ENCODE results near the gene DNER. TPM values are rescaled to one million over a fixed set of nuclear protein-coding genes. Genes with fewer than 3 reads are reported as not detected.

DNER gene
- total RNA-seq, 1 donor from 2014 or later, result 1.2 TPM

DNA sequence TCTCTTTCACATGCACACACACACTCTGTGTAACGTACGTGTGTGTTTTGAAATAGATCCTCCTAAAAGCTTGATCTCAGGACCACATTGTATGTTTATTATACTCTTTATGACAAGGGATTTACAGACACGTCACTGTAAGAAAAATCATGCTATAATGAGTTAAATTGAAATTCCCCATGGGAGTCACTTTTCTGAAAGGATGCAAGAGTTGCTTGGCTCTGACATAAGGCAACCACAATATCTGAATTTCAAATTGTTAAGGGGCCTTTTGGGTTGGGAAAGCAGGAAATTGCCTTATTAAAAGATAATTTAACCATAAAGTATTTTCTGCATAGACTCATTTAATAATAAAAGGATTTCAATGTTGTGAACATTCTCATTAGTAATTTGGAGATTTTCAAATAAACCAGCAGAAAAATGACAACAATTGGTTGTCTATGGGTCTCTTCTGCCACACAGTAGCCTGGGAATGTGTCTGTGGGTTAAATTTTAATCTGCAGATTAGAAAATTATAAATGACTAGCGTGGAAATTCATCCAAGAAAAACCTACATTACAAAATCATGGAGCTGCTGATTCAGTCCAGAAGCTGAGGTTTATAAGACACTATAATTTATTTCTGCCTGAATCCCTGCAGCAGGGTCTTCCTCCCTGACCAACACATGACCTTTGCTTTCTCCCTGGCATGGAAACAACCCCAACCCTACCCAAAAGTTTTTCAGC is 367.4 kb downstream of the DNER start:
- Histone ChIP-seq H3K9me3 (no peaks in the 10 kb centered on the region), H3K27ac (no peak overlapping the region), H3K4me1 (no peaks in the 10 kb centered on the region), H3K36me3 (no peaks in the 10 kb centered on the region), H3K4me3 (no peak overlapping the region), H3K27me3 (ENCODE audit: low read depth) (no peaks in the 10 kb centered on the region)
- ATAC-seq (no peak), DNase-seq (no peak)
- TF ChIP-seq CTCF (IDR thresholded peaks at IDR 0.05), result no peak
- intact Hi-C loops (cut with DNase I), result no loop called here

DNA sequence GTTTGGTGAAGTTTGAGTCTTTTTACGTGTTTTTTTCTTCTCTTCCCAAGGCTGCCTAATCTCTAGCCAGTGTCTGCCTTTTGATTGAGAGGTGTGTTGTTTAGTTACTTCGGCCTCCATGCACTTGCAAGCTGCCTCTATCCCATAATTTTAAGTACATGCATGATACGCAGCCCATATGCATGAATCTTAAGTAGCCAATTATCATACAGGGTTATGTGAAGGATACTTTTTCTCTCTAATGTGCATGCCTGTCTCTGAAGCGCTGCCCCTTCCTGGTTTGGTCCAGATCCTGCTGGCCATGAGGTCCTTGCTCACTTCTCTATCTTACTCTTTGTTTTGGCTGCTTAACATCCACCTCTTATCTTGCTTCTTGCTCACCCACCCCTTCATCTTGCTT is 369.4 kb downstream of the DNER start:
- H3K9me3 ChIP-seq, result no peaks in the 10 kb centered on the region
- no peak overlapping the region for H3K4me3 ChIP-seq
- H3K27me3 ChIP-seq (ENCODE audit: low read depth), result no peaks in the 10 kb centered on the region
- no peaks in the 10 kb centered on the region for H3K4me1 ChIP-seq
- ATAC-seq, result no peak
- no peak for DNase-seq
- no peaks in the 10 kb centered on the region for H3K36me3 ChIP-seq
- no peak for TF ChIP-seq CTCF (IDR thresholded peaks at IDR 0.05)
- H3K27ac ChIP-seq, result no peak overlapping the region
- intact Hi-C loops (cut with DNase I), result no loop called here

- no peak for TF ChIP-seq CTCF (IDR thresholded peaks at IDR 0.05)
These were observed 370.2 kb downstream of the DNER start for GRCh38 chr2:229344151-229344551.

GRCh38 chr2:229343661-229344060 is 370.7 kb downstream of the DNER start:
- ATAC-seq (no peak), DNase-seq (no peak)
- Histone ChIP-seq H3K9me3 (no peaks in the 10 kb centered on the region), H3K27me3 (ENCODE audit: low read depth) (no peaks in the 10 kb centered on the region), H3K27ac (no peak overlapping the region), H3K4me1 (no peaks in the 10 kb centered on the region), H3K4me3 (no peak overlapping the region), H3K36me3 (no peaks in the 10 kb centered on the region)
- TF ChIP-seq CTCF (IDR thresholded peaks at IDR 0.05), result no peak
- intact Hi-C loops (cut with DNase I), result no loop called here

More at GRCh38 chr2:229344151-229344551, 370.2 kb downstream of the DNER start:
- no peaks in the 10 kb centered on the region for H3K4me1 ChIP-seq
- no peak overlapping the region for H3K27ac ChIP-seq
- ATAC-seq (no peak), DNase-seq (no peak)
- H3K4me3 ChIP-seq, result no peak overlapping the region
- H3K9me3 ChIP-seq, result no peaks in the 10 kb centered on the region
- intact Hi-C loops (cut with DNase I), result no loop called here
- no peaks in the 10 kb centered on the region for H3K27me3 ChIP-seq (ENCODE audit: low read depth)
- H3K36me3 ChIP-seq, result no peaks in the 10 kb centered on the region

DNA sequence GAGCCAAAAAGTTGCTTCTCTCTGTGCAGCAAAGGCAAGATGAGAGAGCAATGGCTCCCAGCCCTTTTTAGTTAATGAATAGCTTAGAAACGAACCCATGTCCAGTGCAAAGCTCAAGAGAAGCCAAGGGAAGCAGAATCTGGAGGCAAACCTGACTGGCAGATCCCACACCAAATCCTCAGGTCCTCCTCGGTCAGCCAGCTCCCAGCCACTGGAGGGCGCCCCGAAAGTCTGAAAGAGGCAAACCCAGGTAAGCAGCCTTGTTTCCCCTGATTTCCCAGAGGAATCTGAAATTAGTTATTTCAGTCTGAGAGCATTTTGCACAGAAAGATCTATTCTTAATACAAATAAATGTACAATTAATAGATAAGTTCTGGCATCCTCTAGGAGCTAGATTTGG is 372.0 kb downstream of the DNER start:
- no peaks in the 10 kb centered on the region for H3K9me3 ChIP-seq
- TF ChIP-seq CTCF (IDR thresholded peaks at IDR 0.05), result peak; percentile 59
- peak; percentile 60 for DNase-seq
- no peak overlapping the region for H3K4me3 ChIP-seq
- H3K36me3 ChIP-seq, result no peaks in the 10 kb centered on the region
- no peak overlapping the region for H3K27ac ChIP-seq
- H3K27me3 ChIP-seq (ENCODE audit: low read depth), result no peaks in the 10 kb centered on the region
- H3K4me1 ChIP-seq, result no peaks in the 10 kb centered on the region
- intact Hi-C loops (cut with DNase I), result no loop called here
- peak in 1 of 2 donors; percentile 71 for ATAC-seq
